HepG2 (cell line): ENCODE results near the gene GRK6. TPM values are rescaled to one million over a fixed set of nuclear protein-coding genes. Genes with fewer than 3 reads are reported as not detected.

Source experiments
- AGO1 ChIP-seq: fragments of 200-400 bp; formaldehyde crosslinking; IDR thresholded peaks from 2 replicates; pipeline ENCODE4 v1.6.1; 2017; ENCODE audit warnings: mild to moderate bottlenecking, low read depth, low read length, moderate library complexity; ENCODE audit not compliant: poor library complexity, severe bottlenecking
- ATF3 ChIP-seq: sonication (generic); formaldehyde crosslinking; IDR thresholded peaks from 2 replicates; pipeline ENCODE4 v1.4.0; 2020; ENCODE audit warnings: missing genetic modification reagents
- BHLHE40 ChIP-seq: IDR thresholded peaks from 2 replicates; pipeline ENCODE4 v1.6.1; 2011; ENCODE audit warnings: low read length, improper control_type of control experiment
- BRF2 ChIP-seq: sonication (generic); formaldehyde crosslinking; IDR thresholded peaks from 2 replicates; pipeline ENCODE4 v1.8.1; 2022; ENCODE audit warnings: mild to moderate bottlenecking, missing genetic modification reagents
- FOXJ3 ChIP-seq: sonication (generic); formaldehyde crosslinking; IDR thresholded peaks from 2 replicates; pipeline ENCODE4 v1.4.0; 2020; ENCODE audit warnings: missing genetic modification reagents, mild to moderate bottlenecking, borderline replicate concordance
- HNF4G ChIP-seq, 2 experiments: sonication (generic) in 1 of 2; formaldehyde crosslinking in 1 of 2; IDR thresholded peaks; 2 replicates each; pipeline versions ENCODE4 v1.4.0 to v1.6.1; 2011 to 2020; ENCODE audit warnings: borderline replicate concordance in 2 of 2, low read depth in 2 of 2, mild to moderate bottlenecking in 2 of 2, low read length in 1 of 2, missing genetic modification reagents in 1 of 2, moderate library complexity in 1 of 2
- HOXA5 ChIP-seq: sonication (generic); formaldehyde crosslinking; IDR thresholded peaks from 2 replicates; pipeline ENCODE4 v1.4.0; 2020; ENCODE audit warnings: missing genetic modification reagents
- LBX2 ChIP-seq: sonication (generic); formaldehyde crosslinking; IDR thresholded peaks from 2 replicates; pipeline ENCODE4 v1.5.0; 2020; ENCODE audit warnings: missing genetic modification reagents, mild to moderate bottlenecking, borderline replicate concordance
- MAZ ChIP-seq, 2 experiments: sonication (generic) in 1 of 2; formaldehyde crosslinking in 1 of 2; IDR thresholded peaks; 2 replicates each; pipeline versions ENCODE4 v1.5.0 to v1.6.1; 2012 to 2020; ENCODE audit warnings: low read depth in 2 of 2, mild to moderate bottlenecking in 2 of 2, borderline replicate concordance in 1 of 2, improper control_type of control experiment in 1 of 2, low read length in 1 of 2, missing genetic modification reagents in 1 of 2, moderate library complexity in 1 of 2
- NCOA2 ChIP-seq: sonication (generic); formaldehyde crosslinking; IDR thresholded peaks from 2 replicates; pipeline ENCODE4 v1.8.0; 2022; ENCODE audit warnings: inconsistent platforms
- NCOA5 ChIP-seq: sonication (generic); formaldehyde crosslinking; IDR thresholded peaks from 2 replicates; pipeline ENCODE4 v1.4.0; 2020; ENCODE audit warnings: missing genetic modification reagents
- PRPF4 ChIP-seq: fragments of 200-400 bp; formaldehyde crosslinking; IDR thresholded peaks from 2 replicates; pipeline ENCODE4 v1.6.1; 2016; ENCODE audit warnings: low read length, low read depth; ENCODE audit not compliant: poor library complexity, severe bottlenecking
- RNF2 ChIP-seq: fragments of 450-650 bp; conservative IDR thresholded peaks from 2 replicates; pipeline ENCODE4 v1.6.1; 2016; ENCODE audit warnings: low read depth
- RXRA ChIP-seq: sonication (generic); formaldehyde crosslinking; IDR thresholded peaks from 2 replicates; pipeline ENCODE4 v1.5.1; 2020; ENCODE audit warnings: missing genetic modification reagents
- SMARCE1 ChIP-seq: fragments of 450-650 bp; IDR thresholded peaks from 2 replicates; pipeline ENCODE4 v1.6.1; 2017; ENCODE audit warnings: borderline replicate concordance
- TGIF2 ChIP-seq: IDR thresholded peaks from 2 replicates; pipeline ENCODE4 v1.6.1; 2016; ENCODE audit warnings: control low read depth, missing compliant biosample characterization
- TP53 ChIP-seq: sonication (generic); formaldehyde crosslinking; conservative IDR thresholded peaks from 2 replicates; pipeline ENCODE4 v1.4.0; 2020; ENCODE audit warnings: missing genetic modification reagents
- ZBTB7A ChIP-seq: sonication (generic); formaldehyde crosslinking; IDR thresholded peaks from 2 replicates; pipeline ENCODE4 v1.8.0; 2022; ENCODE audit warnings: mild to moderate bottlenecking, missing genetic modification reagents
- ZFP36L1 ChIP-seq: sonication (generic); formaldehyde crosslinking; IDR thresholded peaks from 2 replicates; pipeline ENCODE4 v1.8.0; 2022; ENCODE audit warnings: mild to moderate bottlenecking, missing genetic modification reagents, moderate library complexity
- ZNF121 ChIP-seq: sonication (generic); formaldehyde crosslinking; IDR thresholded peaks from 2 replicates; pipeline ENCODE4 v1.5.0; 2020; ENCODE audit warnings: mild to moderate bottlenecking, missing genetic modification reagents
- ZNF24 ChIP-seq: fragments of 450-650 bp; IDR thresholded peaks from 2 replicates; pipeline ENCODE4 v1.6.1; 2017; ENCODE audit warnings: antibody characterized with exemption, mild to moderate bottlenecking
- ZNF33A ChIP-seq: sonication (generic); formaldehyde crosslinking; IDR thresholded peaks from 2 replicates; pipeline ENCODE4 v1.5.1; 2020; ENCODE audit warnings: missing genetic modification reagents, mild to moderate bottlenecking, moderate library complexity, borderline replicate concordance
- polyA plus RNA-seq, 8 experiments: library from polyadenylated mRNA; depleted of rRNA in 3 of 8; stranded (reverse) in 7 of 8; unstranded in 1 of 8; fragments of >200 nt; fragmentation: Illumina TruSeq in 4 of 8; extraction: Trizol in 4 of 8; gene quantifications; 2 replicates each; pipeline versions ENCODE4 v1.2.1 to v1.2.3, GENCODE V29; 2011 to 2016; ENCODE audit warnings: low read depth in 4 of 8, missing spikeins in 1 of 8, mixed read lengths in 1 of 8; ENCODE audit not compliant: insufficient read depth in 1 of 8
- total RNA-seq, 5 experiments: library from RNA; depleted of rRNA; stranded (reverse); fragments of >200 nt; fragmentation: Illumina TruSeq; extraction: Trizol; gene quantifications; 2 replicates each; pipeline ENCODE4 v1.2.3, GENCODE V29; 2016; ENCODE audit warnings: low read depth in 1 of 5
- TF ChIP-seq, protein P1 (sequence below): sonication (generic); formaldehyde crosslinking; IDR thresholded peaks from 2 replicates; pipeline ENCODE4 v1.5.0; 2020; ENCODE audit warnings: mild to moderate bottlenecking, missing genetic modification reagents
- TF ChIP-seq, protein P2 (sequence below): sonication (generic); formaldehyde crosslinking; IDR thresholded peaks from 2 replicates; pipeline ENCODE4 v1.4.0; 2020; ENCODE audit warnings: mild to moderate bottlenecking, missing genetic modification reagents

Gene GRK6
- total and polyA plus RNA-seq, 2 of the 13 experiments (the other 11 are each of a cell fraction or from before 2014, with no cell fraction given): 13.2 to 19.9 TPM

DNA sequence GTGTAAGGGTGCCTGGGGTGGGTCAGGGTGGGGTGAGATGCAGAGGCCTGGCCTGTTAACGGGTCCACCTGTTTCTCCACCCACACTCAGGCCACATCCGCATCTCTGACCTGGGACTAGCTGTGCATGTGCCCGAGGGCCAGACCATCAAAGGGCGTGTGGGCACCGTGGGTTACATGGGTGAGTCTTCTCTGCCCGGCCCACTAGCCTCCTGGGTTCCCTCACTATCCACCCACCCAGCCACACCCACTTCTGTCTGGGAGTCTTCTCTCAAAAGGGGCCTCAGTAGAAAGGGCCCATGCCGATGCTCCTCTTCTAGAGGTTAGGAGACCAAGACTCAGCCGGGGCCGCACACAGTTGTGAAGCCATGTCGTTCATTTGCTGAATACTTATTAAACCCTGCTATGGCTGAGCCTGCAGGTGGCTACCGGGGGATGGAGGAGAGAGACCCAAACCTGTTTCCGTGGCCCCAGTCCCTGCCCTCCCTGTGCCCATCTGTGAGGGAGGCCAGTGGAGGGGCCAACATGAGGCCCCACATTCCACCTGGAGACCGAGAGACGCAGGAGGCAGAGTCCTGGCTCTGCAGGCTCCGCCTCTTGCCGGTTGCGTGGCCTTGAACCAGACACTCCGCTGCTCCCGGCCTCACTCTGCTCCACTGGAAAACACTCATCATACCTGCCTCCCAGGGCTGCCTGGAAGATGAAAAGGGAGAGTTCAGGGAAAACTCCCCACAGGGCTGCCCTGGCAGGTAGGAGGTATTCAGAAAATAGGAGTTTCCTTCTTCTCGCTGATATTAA is 8.7 kb downstream of the GRK6 start (continued):
- TF ChIP-seq BRF2 (CRISPR knock-in tag) (no peak), FOXJ3 (CRISPR knock-in tag) (no peak; the same call in 1 of the 2 replicates), ATF3 (CRISPR knock-in tag) (no peak), RXRA (no peak), MAZ (IDR thresholded peaks at IDR 0.05; ENCODE audit: borderline replicate concordance, low read depth, low read length) (0 out of 2 replicates have a peak, but pooled peaks have one; percentile 31), MAZ (CRISPR knock-in tag; IDR thresholded peaks at IDR 0.05; ENCODE audit: low read depth) (no peak), PRPF4 (no peak), BHLHE40 (no peak), LBX2 (CRISPR knock-in tag) (no peak), NCOA2 (CRISPR knock-in tag) (0 out of 2 replicates have a peak, but pooled peaks have one; percentile 26), RNF2 (no peak), AGO1 (no peak), HNF4G (IDR thresholded peaks at IDR 0.05; ENCODE audit: borderline replicate concordance, low read depth, low read length) (no peak), HNF4G (CRISPR knock-in tag; IDR thresholded peaks at IDR 0.05; ENCODE audit: borderline replicate concordance, low read depth) (no peak), ZFP36L1 (no peak), ZNF121 (CRISPR knock-in tag) (no peak), ZNF24 (no peak), SMARCE1 (no peak), ZNF33A (CRISPR knock-in tag) (no peak), HOXA5 (no peak), NCOA5 (CRISPR knock-in tag) (no peak), TGIF2 (CRISPR knock-in tag) (no peak), TP53 (CRISPR knock-in tag) (no peak), ZBTB7A (CRISPR knock-in tag) (no peak)
- TF ChIP-seq, protein P1, sequence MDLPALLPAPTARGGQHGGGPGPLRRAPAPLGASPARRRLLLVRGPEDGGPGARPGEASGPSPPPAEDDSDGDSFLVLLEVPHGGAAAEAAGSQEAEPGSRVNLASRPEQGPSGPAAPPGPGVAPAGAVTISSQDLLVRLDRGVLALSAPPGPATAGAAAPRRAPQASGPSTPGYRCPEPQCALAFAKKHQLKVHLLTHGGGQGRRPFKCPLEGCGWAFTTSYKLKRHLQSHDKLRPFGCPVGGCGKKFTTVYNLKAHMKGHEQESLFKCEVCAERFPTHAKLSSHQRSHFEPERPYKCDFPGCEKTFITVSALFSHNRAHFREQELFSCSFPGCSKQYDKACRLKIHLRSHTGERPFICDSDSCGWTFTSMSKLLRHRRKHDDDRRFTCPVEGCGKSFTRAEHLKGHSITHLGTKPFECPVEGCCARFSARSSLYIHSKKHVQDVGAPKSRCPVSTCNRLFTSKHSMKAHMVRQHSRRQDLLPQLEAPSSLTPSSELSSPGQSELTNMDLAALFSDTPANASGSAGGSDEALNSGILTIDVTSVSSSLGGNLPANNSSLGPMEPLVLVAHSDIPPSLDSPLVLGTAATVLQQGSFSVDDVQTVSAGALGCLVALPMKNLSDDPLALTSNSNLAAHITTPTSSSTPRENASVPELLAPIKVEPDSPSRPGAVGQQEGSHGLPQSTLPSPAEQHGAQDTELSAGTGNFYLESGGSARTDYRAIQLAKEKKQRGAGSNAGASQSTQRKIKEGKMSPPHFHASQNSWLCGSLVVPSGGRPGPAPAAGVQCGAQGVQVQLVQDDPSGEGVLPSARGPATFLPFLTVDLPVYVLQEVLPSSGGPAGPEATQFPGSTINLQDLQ (CRISPR knock-in tag): no peak
- TF ChIP-seq, protein P2, sequence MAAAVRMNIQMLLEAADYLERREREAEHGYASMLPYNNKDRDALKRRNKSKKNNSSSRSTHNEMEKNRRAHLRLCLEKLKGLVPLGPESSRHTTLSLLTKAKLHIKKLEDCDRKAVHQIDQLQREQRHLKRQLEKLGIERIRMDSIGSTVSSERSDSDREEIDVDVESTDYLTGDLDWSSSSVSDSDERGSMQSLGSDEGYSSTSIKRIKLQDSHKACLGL (CRISPR knock-in tag): no peak
